HEK293 (cell line): Measurements from ENCODE around the gene INPP5B.

ENCODE experiments used
- CTCF ChIA-PET: fragments of 350-600 bp; formaldehyde crosslinking; extraction: SDS; loops from one replicate; lab custom pipeline; 2021; ENCODE audit warnings: antibody characterized with exemption; lab: Yijun Ruan, JAX
- POLR2A ChIA-PET: fragments of 300-600 bp; formaldehyde crosslinking; extraction: SDS; loops from one replicate; lab custom pipeline; 2020; ENCODE audit warnings: antibody characterized with exemption, inconsistent platforms; lab: Yijun Ruan, JAX
- H3K27ac ChIP-seq: fragments of 200-500 bp; sonication (Bioruptor generic); 2 replicates; pipeline ENCODE4 v1.5.1; 2014; ENCODE audit warnings: low read depth, low read length, control low read depth, inconsistent platforms; ENCODE audit errors: extremely low read depth
- H3K36me3 ChIP-seq, 2 experiments: fragments of 200-500 bp in 1 of 2; sonication (Bioruptor generic) in 1 of 2; 1 replicate in 1 of 2; 2 replicates in 1 of 2; pipeline ENCODE4 v1.5.1; 2014 to 2017; ENCODE audit warnings: inconsistent platforms in 2 of 2, low read length in 2 of 2; ENCODE audit not compliant: control insufficient read depth in 2 of 2, insufficient read depth in 1 of 2
- H3K4me1 ChIP-seq: fragments of 200-500 bp; sonication (Bioruptor generic); 2 replicates; pipeline ENCODE4 v1.5.1; 2014; ENCODE audit warnings: mild to moderate bottlenecking, low read length, inconsistent platforms; ENCODE audit not compliant: control insufficient read depth, insufficient read depth
- H3K4me3 ChIP-seq: 2 replicates; pipeline ENCODE4 v1.5.1; 2011; ENCODE audit warnings: low read depth, mild to moderate bottlenecking, control low read depth, low read length, moderate library complexity
- H3K9me3 ChIP-seq: fragments of 200-500 bp; sonication (Bioruptor generic); 2 replicates; pipeline ENCODE4 v1.5.1; 2014; ENCODE audit warnings: low read depth, low read length, inconsistent platforms; ENCODE audit not compliant: control insufficient read depth, insufficient read depth
- FEZF1 ChIP-seq: fragments of 450-650 bp; formaldehyde crosslinking; IDR thresholded peaks from 2 replicates; pipeline ENCODE4 v1.5.1; 2016; ENCODE audit warnings: missing biosample characterization, missing genetic modification characterization
- GFI1B ChIP-seq: fragments of 450-650 bp; formaldehyde crosslinking; IDR thresholded peaks from 2 replicates; pipeline ENCODE4 v1.5.1; 2016; ENCODE audit warnings: missing biosample characterization, missing genetic modification characterization
- KLF8 ChIP-seq: fragments of 450-650 bp; formaldehyde crosslinking; IDR thresholded peaks from 2 replicates; pipeline ENCODE4 v1.5.1; 2016; ENCODE audit warnings: missing biosample characterization, missing genetic modification characterization
- WT1 ChIP-seq: fragments of 450-650 bp; formaldehyde crosslinking; IDR thresholded peaks from 2 replicates; pipeline ENCODE4 v1.5.1; 2016; ENCODE audit warnings: missing biosample characterization, missing genetic modification characterization
- YY2 ChIP-seq: fragments of 450-650 bp; formaldehyde crosslinking; IDR thresholded peaks from 2 replicates; pipeline ENCODE4 v1.5.1; 2016; ENCODE audit warnings: missing biosample characterization, missing genetic modification characterization
- ZBTB17 ChIP-seq: fragments of 450-650 bp; formaldehyde crosslinking; IDR thresholded peaks from 2 replicates; pipeline ENCODE4 v1.5.1; 2016; ENCODE audit warnings: missing biosample characterization, missing genetic modification characterization
- ZFHX2 ChIP-seq: fragments of 450-650 bp; formaldehyde crosslinking; conservative IDR thresholded peaks from 2 replicates; pipeline ENCODE4 v1.5.1; 2016; ENCODE audit warnings: missing biosample characterization, missing genetic modification characterization
- ZNF112 ChIP-seq: fragments of 450-650 bp; formaldehyde crosslinking; IDR thresholded peaks from 2 replicates; pipeline ENCODE4 v1.5.0; 2017; ENCODE audit warnings: missing biosample characterization, missing genetic modification characterization
- ZNF132 ChIP-seq: fragments of 450-650 bp; formaldehyde crosslinking; IDR thresholded peaks from 2 replicates; pipeline ENCODE4 v1.5.1; 2017; ENCODE audit warnings: missing biosample characterization, missing genetic modification characterization, borderline replicate concordance
- ZNF324 ChIP-seq: fragments of 450-650 bp; formaldehyde crosslinking; IDR thresholded peaks from 2 replicates; pipeline ENCODE4 v1.5.1; 2016; ENCODE audit warnings: missing biosample characterization, missing genetic modification characterization
- ZNF391 ChIP-seq: fragments of 450-650 bp; formaldehyde crosslinking; IDR thresholded peaks from 2 replicates; pipeline ENCODE4 v1.5.1; 2016; ENCODE audit warnings: low read depth, missing biosample characterization, missing genetic modification characterization, borderline replicate concordance
- ZNF585B ChIP-seq: fragments of 450-650 bp; formaldehyde crosslinking; IDR thresholded peaks from 2 replicates; pipeline ENCODE4 v1.5.1; 2016; ENCODE audit warnings: missing biosample characterization, missing genetic modification characterization
- ZNF623 ChIP-seq: fragments of 450-650 bp; formaldehyde crosslinking; IDR thresholded peaks from 2 replicates; pipeline ENCODE4 v1.5.1; 2016; ENCODE audit warnings: missing biosample characterization, missing genetic modification characterization
- ZNF654 ChIP-seq: fragments of 450-650 bp; formaldehyde crosslinking; IDR thresholded peaks from 2 replicates; pipeline ENCODE4 v1.5.1; 2016; ENCODE audit warnings: low read depth, missing biosample characterization, missing genetic modification characterization
- TF ChIP-seq, protein P1 (sequence below): fragments of 450-650 bp; formaldehyde crosslinking; IDR thresholded peaks from 2 replicates; pipeline ENCODE4 v1.5.1; 2017; ENCODE audit warnings: missing biosample characterization, missing genetic modification characterization
- TF ChIP-seq, protein P2 (sequence below): fragments of 450-650 bp; formaldehyde crosslinking; IDR thresholded peaks from 2 replicates; pipeline ENCODE4 v1.5.1; 2016; ENCODE audit warnings: missing biosample characterization, missing genetic modification characterization
- TF ChIP-seq, protein P3 (sequence below): fragments of 450-650 bp; formaldehyde crosslinking; IDR thresholded peaks from 2 replicates; pipeline ENCODE4 v1.5.1; 2016; ENCODE audit warnings: missing biosample characterization, missing genetic modification characterization
- TF ChIP-seq, protein P4 (sequence below): fragments of 450-650 bp; formaldehyde crosslinking; IDR thresholded peaks from 2 replicates; pipeline ENCODE4 v1.5.1; 2016; ENCODE audit warnings: missing biosample characterization, missing genetic modification characterization

INPP5B gene

DNA sequence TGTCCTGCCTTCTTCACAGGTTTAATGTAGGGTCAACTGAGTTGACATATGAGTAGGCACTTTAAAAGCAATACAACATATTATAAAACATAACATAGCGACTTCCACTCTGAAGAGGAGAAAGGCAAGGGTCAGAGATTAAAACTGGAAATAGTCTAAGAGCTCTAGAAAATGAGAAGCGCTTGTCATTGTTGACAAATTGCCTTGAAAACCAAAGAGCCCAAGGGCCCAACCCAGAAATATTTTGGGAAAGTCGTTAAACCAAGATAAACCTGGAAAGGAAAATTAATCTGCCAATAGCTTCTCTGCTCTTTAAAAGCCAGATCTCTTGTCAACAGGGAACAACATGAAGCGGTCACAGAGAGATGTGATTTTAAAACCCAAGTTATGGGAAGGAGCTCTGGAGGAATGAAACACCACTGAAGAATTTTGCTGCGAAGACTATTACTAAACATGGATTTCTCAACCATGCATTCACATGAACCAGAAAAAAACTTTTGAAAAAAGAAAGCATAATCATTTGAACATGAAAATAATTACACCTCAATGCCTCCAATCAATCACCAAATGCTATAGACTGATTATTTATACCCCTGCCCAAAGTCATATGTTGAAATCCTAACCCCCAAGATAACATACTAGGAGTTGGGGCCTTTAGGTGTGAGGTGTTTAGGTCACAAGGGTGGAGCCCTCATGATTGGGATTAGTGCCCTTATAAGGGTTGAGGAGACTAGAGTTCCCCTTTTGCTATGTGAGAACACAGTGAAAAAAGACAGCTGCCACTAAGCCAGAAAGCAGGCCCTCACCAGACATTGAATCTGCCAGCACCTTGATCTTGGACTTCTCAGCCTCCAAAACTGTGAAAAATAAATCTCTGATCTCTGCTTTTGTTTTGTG lies 54.5 kb downstream of the INPP5B start:
- TF ChIP-seq FEZF1 (no peak), YY2 (no peak), ZNF132 (tag by site-specific recombination) (no peak), ZNF585B (no peak), WT1 (tag by site-specific recombination) (no peak)
- TF ChIP-seq, protein P1, sequence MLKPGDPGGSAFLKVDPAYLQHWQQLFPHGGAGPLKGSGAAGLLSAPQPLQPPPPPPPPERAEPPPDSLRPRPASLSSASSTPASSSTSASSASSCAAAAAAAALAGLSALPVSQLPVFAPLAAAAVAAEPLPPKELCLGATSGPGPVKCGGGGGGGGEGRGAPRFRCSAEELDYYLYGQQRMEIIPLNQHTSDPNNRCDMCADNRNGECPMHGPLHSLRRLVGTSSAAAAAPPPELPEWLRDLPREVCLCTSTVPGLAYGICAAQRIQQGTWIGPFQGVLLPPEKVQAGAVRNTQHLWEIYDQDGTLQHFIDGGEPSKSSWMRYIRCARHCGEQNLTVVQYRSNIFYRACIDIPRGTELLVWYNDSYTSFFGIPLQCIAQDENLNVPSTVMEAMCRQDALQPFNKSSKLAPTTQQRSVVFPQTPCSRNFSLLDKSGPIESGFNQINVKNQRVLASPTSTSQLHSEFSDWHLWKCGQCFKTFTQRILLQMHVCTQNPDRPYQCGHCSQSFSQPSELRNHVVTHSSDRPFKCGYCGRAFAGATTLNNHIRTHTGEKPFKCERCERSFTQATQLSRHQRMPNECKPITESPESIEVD (tag by site-specific recombination), result peak; percentile 49
- POLR2A ChIA-PET, result no interaction called here
- H3K4me3 ChIP-seq, result no peak overlapping the region
- H3K4me1 ChIP-seq, result no peaks in the 10 kb centered on the region
- CTCF ChIA-PET, result interaction anchor here (0.9 to 1.7 kb wide), 3 partner anchors 8 to 33 kb away, joined by 7 to 8 read pairs (median 7); no protein-coding TSS in a partner anchor
- peaks cover 4 to 23% of the 10 kb centered on the region in 2 experiments; a peak in 2 of 3 replicates for H3K36me3 ChIP-seq
- H3K9me3 ChIP-seq, result no peaks in the 10 kb centered on the region
- H3K27ac ChIP-seq, result no peak overlapping the region

DNA sequence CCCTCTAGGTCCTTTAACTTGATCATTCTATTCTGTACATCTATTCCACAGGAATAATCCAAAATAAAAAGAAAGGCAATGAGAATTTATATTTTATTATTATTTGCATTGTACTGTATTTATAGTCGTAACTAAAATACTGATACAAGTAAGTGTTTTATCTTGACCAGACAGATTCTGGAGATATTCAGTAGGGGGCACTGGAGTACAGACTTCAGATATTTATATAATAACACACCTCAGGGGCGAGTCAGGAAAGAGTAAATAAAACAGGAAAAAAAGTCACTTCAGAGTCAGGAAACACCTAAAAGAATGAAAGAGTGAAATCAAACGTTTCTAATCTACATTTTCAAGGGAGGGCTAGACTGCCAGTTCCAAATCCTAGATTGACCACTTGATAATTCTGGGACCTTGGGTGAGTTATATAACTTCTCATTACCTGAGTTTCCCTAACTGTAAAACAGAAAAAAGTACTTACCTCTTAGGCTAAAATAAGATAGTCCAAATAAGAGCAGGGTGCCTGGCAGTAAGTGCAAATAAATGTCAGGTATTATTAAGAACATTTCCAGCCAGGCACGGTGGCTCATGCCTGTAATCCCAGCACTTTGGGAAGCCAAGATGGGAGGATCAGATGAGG lies 56.4 kb downstream of the INPP5B start:
- Histone ChIP-seq H3K36me3 (peaks cover 11 to 40% of the 10 kb centered on the region in 2 experiments), H3K4me1 (no peaks in the 10 kb centered on the region), H3K4me3 (no peak overlapping the region), H3K27ac (no peak overlapping the region), H3K9me3 (no peaks in the 10 kb centered on the region)
- TF ChIP-seq ZBTB17 (tag by site-specific recombination) (peak; percentile 23; the same call in 1 of the 2 replicates), ZNF654 (peak; percentile 69)
- TF ChIP-seq, protein P2, sequence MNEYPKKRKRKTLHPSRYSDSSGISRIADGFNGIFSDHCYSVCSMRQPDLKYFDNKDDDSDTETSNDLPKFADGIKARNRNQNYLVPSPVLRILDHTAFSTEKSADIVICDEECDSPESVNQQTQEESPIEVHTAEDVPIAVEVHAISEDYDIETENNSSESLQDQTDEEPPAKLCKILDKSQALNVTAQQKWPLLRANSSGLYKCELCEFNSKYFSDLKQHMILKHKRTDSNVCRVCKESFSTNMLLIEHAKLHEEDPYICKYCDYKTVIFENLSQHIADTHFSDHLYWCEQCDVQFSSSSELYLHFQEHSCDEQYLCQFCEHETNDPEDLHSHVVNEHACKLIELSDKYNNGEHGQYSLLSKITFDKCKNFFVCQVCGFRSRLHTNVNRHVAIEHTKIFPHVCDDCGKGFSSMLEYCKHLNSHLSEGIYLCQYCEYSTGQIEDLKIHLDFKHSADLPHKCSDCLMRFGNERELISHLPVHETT, result no peak
- TF ChIP-seq, protein P3, sequence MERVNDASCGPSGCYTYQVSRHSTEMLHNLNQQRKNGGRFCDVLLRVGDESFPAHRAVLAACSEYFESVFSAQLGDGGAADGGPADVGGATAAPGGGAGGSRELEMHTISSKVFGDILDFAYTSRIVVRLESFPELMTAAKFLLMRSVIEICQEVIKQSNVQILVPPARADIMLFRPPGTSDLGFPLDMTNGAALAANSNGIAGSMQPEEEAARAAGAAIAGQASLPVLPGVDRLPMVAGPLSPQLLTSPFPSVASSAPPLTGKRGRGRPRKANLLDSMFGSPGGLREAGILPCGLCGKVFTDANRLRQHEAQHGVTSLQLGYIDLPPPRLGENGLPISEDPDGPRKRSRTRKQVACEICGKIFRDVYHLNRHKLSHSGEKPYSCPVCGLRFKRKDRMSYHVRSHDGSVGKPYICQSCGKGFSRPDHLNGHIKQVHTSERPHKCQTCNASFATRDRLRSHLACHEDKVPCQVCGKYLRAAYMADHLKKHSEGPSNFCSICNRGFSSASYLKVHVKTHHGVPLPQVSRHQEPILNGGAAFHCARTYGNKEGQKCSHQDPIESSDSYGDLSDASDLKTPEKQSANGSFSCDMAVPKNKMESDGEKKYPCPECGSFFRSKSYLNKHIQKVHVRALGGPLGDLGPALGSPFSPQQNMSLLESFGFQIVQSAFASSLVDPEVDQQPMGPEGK (tag by site-specific recombination), result no peak
- CTCF ChIA-PET, result interaction anchor here (0.8 to 1.4 kb wide), 5 partner anchors 10 to 85 kb away, joined by 3 to 8 read pairs (median 4); no protein-coding TSS in a partner anchor
- POLR2A ChIA-PET, result no interaction called here

DNA sequence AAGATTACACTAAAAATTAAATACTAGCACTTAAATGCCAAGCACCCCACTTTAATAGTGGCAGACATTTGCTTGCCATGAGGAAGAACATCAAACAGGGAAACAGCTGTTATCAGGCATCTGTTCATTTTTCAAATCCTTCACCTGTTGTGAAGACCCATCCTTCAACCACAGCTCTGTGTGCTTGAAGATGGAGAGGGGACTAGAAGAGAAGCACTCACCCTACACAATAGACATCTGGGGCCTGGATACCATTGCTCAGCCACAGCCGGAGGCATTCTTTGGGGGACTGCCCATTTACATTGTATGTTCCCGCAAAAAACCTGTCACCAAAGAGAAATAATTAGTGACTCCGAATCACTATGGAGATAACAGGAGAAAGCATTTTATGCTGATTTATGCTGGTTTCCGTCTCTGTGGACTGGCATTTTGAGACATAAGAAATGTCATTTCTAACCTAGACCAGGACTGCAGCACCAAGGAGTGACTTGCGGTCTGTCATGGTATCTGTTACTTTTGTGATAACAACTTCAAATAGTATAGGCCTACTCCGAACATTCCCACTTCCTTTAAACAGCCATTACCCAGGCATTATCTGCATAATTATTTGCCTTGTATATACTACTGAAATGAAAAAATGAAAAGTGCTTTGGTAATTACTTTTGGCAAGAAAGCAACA lies 58.7 kb downstream of the INPP5B start:
- Histone ChIP-seq H3K4me3 (no peak overlapping the region), H3K36me3 (peaks cover 26 to 58% of the 10 kb centered on the region in 2 experiments), H3K9me3 (no peaks in the 10 kb centered on the region), H3K27ac (no peak overlapping the region), H3K4me1 (no peaks in the 10 kb centered on the region)
- CTCF ChIA-PET, result interaction anchor here (0.5 to 1.5 kb wide), 5 partner anchors 29 to 369 kb away, joined by 3 to 5 read pairs (median 3); partner anchors contain the start of gene MTF1
- POLR2A ChIA-PET, result no interaction called here
- TF ChIP-seq, protein P4, sequence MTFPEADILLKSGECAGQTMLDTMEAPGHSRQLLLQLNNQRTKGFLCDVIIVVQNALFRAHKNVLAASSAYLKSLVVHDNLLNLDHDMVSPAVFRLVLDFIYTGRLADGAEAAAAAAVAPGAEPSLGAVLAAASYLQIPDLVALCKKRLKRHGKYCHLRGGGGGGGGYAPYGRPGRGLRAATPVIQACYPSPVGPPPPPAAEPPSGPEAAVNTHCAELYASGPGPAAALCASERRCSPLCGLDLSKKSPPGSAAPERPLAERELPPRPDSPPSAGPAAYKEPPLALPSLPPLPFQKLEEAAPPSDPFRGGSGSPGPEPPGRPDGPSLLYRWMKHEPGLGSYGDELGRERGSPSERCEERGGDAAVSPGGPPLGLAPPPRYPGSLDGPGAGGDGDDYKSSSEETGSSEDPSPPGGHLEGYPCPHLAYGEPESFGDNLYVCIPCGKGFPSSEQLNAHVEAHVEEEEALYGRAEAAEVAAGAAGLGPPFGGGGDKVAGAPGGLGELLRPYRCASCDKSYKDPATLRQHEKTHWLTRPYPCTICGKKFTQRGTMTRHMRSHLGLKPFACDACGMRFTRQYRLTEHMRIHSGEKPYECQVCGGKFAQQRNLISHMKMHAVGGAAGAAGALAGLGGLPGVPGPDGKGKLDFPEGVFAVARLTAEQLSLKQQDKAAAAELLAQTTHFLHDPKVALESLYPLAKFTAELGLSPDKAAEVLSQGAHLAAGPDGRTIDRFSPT (tag by site-specific recombination), result no peak
- TF ChIP-seq ZNF623 (tag by site-specific recombination), result no peak
- TF ChIP-seq WT1 (tag by site-specific recombination), result no peak
- TF ChIP-seq GFI1B (tag by site-specific recombination), result no peak
- no peak for TF ChIP-seq ZNF324
- TF ChIP-seq KLF8 (tag by site-specific recombination), result no peak
- TF ChIP-seq ZNF391 (tag by site-specific recombination), result no peak
- no peak for TF ChIP-seq ZFHX2 (tag by site-specific recombination)
- TF ChIP-seq ZNF112 (tag by site-specific recombination), result no peak
